ENCODE results near the gene CEBPG.

Gene CEBPG

DNA sequence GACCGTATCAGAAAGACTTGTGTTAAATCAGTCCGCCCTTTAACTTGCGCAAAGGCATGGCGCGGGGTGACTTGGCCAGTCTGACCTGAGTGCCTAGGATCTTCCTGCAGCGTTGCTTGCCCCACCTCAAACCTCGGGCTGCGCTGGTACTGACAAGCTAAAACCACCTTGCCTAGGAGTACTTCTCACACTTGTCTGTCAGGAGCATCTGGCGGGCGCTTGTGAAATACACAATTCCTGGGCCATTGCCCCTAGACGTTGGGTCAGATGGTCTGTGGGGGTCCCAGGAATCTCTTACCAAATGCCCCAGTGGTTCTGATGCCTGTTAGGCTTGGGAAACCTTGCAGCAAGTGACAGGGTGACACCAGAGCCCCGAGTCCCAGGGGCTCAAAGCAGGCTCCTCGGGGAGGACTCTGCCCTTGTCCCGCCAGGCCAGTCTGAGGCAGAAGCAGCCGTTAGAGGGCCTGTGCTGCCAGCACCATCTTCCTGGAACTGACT is 12.9 kb downstream of the CEBPG start:
- H3K27ac ChIP-seq (replicated peaks) = no peak overlapping the region
- no peak for TF ChIP-seq GABPA (IDR thresholded peaks at IDR 0.05; ENCODE audit: low read depth)
- TF ChIP-seq, protein P1, sequence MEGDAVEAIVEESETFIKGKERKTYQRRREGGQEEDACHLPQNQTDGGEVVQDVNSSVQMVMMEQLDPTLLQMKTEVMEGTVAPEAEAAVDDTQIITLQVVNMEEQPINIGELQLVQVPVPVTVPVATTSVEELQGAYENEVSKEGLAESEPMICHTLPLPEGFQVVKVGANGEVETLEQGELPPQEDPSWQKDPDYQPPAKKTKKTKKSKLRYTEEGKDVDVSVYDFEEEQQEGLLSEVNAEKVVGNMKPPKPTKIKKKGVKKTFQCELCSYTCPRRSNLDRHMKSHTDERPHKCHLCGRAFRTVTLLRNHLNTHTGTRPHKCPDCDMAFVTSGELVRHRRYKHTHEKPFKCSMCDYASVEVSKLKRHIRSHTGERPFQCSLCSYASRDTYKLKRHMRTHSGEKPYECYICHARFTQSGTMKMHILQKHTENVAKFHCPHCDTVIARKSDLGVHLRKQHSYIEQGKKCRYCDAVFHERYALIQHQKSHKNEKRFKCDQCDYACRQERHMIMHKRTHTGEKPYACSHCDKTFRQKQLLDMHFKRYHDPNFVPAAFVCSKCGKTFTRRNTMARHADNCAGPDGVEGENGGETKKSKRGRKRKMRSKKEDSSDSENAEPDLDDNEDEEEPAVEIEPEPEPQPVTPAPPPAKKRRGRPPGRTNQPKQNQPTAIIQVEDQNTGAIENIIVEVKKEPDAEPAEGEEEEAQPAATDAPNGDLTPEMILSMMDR (IDR thresholded peaks at IDR 0.05; ENCODE audit: insufficient read depth, low read length) = no peak
- peak in 1 of 2 experiments; percentile 9 for DNase-seq (ENCODE audit: low read depth in 1 of 2, low spot score in 1 of 2)
- H3K27me3 ChIP-seq (ENCODE audit: insufficient read depth, poor library complexity, severe bottlenecking) = no peaks in the 10 kb centered on the region
- H3K4me3 ChIP-seq (replicated peaks; ENCODE audit: insufficient read depth, low read length) = no peak overlapping the region

DNA sequence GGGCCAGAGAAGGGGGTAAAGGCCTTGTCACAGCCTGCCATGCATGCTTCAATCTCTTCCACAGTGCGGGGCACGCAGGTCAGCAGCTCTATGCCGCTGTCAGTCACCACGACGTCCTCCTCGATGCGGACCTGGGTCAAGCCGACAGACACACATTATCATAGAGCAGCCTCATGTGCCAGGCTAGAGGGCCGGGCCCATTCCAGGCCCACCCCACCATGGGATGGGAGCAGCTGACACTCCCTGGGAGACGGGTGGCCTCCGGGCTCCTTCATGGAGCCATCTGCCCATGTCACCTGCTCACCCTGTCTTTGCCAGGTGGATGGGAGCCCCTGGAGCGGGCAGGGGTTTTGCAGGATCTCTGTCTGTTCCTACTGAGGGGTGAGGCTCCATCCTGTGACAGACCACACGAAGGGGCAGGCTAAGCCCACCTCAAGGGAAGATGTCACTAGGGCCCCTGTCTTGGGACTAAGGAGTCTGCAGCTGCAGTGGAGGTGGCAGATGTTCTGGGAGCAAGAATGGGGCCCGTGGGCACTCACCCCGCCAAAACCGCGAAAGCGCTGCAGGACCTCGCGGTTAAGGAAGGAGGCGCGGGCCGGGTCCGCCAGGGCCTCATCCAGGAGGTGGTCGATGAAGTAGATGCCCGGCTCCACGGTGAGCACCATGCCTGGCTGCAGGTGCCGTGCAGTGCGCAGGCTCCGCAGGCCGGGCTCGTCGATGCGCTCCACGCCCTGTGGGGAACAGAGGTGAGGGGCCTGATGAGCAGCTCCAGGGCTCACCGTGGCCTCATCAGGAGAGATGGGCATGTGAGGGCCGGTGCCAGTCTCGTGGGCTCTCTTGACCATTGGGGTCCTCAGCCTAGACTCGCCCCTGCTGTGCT is 14.1 kb downstream of the CEBPG start:
- DNase-seq (ENCODE audit: low read depth in 1 of 2, low spot score in 1 of 2) = no peak
- no peak overlapping the region for H3K4me3 ChIP-seq (replicated peaks; ENCODE audit: insufficient read depth, low read length)
- no peaks in the 10 kb centered on the region for H3K27me3 ChIP-seq (ENCODE audit: insufficient read depth, poor library complexity, severe bottlenecking)
- H3K27ac ChIP-seq (replicated peaks) = no peak overlapping the region
- TF ChIP-seq, protein P2, sequence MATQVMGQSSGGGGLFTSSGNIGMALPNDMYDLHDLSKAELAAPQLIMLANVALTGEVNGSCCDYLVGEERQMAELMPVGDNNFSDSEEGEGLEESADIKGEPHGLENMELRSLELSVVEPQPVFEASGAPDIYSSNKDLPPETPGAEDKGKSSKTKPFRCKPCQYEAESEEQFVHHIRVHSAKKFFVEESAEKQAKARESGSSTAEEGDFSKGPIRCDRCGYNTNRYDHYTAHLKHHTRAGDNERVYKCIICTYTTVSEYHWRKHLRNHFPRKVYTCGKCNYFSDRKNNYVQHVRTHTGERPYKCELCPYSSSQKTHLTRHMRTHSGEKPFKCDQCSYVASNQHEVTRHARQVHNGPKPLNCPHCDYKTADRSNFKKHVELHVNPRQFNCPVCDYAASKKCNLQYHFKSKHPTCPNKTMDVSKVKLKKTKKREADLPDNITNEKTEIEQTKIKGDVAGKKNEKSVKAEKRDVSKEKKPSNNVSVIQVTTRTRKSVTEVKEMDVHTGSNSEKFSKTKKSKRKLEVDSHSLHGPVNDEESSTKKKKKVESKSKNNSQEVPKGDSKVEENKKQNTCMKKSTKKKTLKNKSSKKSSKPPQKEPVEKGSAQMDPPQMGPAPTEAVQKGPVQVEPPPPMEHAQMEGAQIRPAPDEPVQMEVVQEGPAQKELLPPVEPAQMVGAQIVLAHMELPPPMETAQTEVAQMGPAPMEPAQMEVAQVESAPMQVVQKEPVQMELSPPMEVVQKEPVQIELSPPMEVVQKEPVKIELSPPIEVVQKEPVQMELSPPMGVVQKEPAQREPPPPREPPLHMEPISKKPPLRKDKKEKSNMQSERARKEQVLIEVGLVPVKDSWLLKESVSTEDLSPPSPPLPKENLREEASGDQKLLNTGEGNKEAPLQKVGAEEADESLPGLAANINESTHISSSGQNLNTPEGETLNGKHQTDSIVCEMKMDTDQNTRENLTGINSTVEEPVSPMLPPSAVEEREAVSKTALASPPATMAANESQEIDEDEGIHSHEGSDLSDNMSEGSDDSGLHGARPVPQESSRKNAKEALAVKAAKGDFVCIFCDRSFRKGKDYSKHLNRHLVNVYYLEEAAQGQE (IDR thresholded peaks at IDR 0.05; ENCODE audit: insufficient replicate concordance, low read depth) = no peak
- TF ChIP-seq GABPA (IDR thresholded peaks at IDR 0.05; ENCODE audit: low read depth) (no peak), POLR2AphosphoS5 (IDR thresholded peaks at IDR 0.05; ENCODE audit: low read depth) (no peak), SPI1 (IDR thresholded peaks at IDR 0.05; ENCODE audit: borderline replicate concordance, low read depth) (no peak)
- TF ChIP-seq, protein P1 (IDR thresholded peaks at IDR 0.05; ENCODE audit: insufficient read depth, low read length) = no peak

DNA sequence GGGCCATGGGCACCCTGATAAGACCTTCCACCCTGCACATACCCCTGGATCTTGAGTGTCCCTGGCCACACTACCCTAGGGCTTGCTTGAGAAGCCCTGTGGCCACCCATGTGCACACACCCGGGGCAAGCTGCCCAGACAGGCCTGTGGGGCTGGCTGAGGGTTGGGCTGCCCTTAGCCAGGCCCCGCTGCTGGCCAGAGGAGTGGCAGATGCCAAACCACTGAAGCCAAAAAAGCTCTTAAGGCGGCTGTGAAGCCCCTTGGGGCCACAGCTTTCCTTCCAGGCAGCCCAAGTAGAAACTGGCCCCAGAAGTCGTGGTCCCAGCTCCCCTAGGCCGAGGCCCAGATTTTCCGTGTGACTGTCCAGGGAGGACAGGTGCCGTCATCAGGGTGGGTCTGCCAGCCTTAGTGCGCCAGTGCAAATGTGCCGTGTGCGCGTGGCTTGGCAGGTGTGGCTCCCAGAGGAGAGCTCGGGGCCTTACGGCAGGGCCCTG is 14.8 kb downstream of the CEBPG start:
- no peak for DNase-seq (ENCODE audit: low read depth in 1 of 2, low spot score in 1 of 2)
- Histone ChIP-seq H3K27ac (replicated peaks) (no peak overlapping the region), H3K4me3 (replicated peaks; ENCODE audit: insufficient read depth, low read length) (no peak overlapping the region), H3K27me3 (ENCODE audit: insufficient read depth, poor library complexity, severe bottlenecking) (no peaks in the 10 kb centered on the region)
- TF ChIP-seq GABPA (IDR thresholded peaks at IDR 0.05; ENCODE audit: low read depth) (no peak), POLR2AphosphoS5 (IDR thresholded peaks at IDR 0.05; ENCODE audit: low read depth) (no peak), SPI1 (IDR thresholded peaks at IDR 0.05; ENCODE audit: borderline replicate concordance, low read depth) (no peak)
- TF ChIP-seq, protein P2 (IDR thresholded peaks at IDR 0.05; ENCODE audit: insufficient replicate concordance, low read depth) = no peak
- TF ChIP-seq, protein P1 (IDR thresholded peaks at IDR 0.05; ENCODE audit: insufficient read depth, low read length) = no peak
